Skeletal muscle tissue (tissue), 2 donors: Measurements from ENCODE around the gene CDK13. TPM values are rescaled to one million over a fixed set of nuclear protein-coding genes. Genes with fewer than 3 reads are reported as not detected.

Experiments
- small RNA-seq: library from RNA; depleted of rRNA; stranded (forward); fragments of <200 nt; gene quantifications from one replicate; pipeline ENCODE3, GENCODE V24; 2014
- total RNA-seq: library from RNA; depleted of rRNA; stranded (reverse); fragments of >200 nt; gene quantifications from one replicate; pipeline ENCODE4 v1.2.3, GENCODE V29; 2014

The CDK13 gene
- total RNA-seq, 1 donor from 2014 or later, result 81.9 TPM

Small RNAs within 50 kb of the gene (small RNA-seq; reads per million reads assigned to genes)
- not detected for gene AC006023.1
- gene AC006023.2, result not detected

Other genes with a start within 250 kb of the CDK13 start
- 3.1 TPM for gene MPLKIP, start 184.4 kb downstream of the CDK13 start, total RNA-seq
- gene SUGCT, start 184.7 kb downstream of the CDK13 start, total RNA-seq, result 12.0 TPM